ENCODE data around the gene NCOR1.

- TF ChIP-seq CTCF (IDR thresholded peaks at IDR 0.05; ENCODE audit: low read depth, low read length) (no peak), EZH2phosphoT487 (IDR thresholded peaks at IDR 0.05; ENCODE audit: low read depth) (no peak)
These were observed 215.1 kb downstream of the NCOR1 start for GRCh38 chr17:15999974-16000827.
